Chondrocyte (in vitro differentiated cells): ENCODE results near the gene ASTN2. TPM values are rescaled to one million over a fixed set of nuclear protein-coding genes. Genes with fewer than 3 reads are reported as not detected.

Experiments
- DNase-seq: peaks from one replicate; pipeline ENCODE4 v3.0.0; 2021; ENCODE audit warnings: mixed read lengths, low spot score
- H3K27ac Mint-ChIP-seq: one replicate; pipeline ENCODE4 v1.8.0; 2021; ENCODE audit warnings: mild to moderate bottlenecking, moderate library complexity, mixed read lengths; ENCODE audit not compliant: unreplicated experiment
- H3K27me3 Mint-ChIP-seq: 2 replicates; pipeline ENCODE4 v1.8.0; 2021; ENCODE audit warnings: low read depth, mixed read lengths
- H3K36me3 Mint-ChIP-seq: 2 replicates; pipeline ENCODE4 v1.8.0; 2021; ENCODE audit warnings: low read depth, mixed read lengths
- H3K4me1 Mint-ChIP-seq: 2 replicates; pipeline ENCODE4 v1.8.0; 2021; ENCODE audit warnings: low read depth, mild to moderate bottlenecking, mixed read lengths
- H3K4me3 Mint-ChIP-seq: one replicate; pipeline ENCODE4 v1.8.0; 2021; ENCODE audit warnings: mild to moderate bottlenecking, moderate library complexity, mixed read lengths; ENCODE audit not compliant: unreplicated experiment
- H3K9me3 Mint-ChIP-seq: 2 replicates; pipeline ENCODE4 v1.8.0; 2021; ENCODE audit warnings: low read depth, mixed read lengths
- total RNA-seq: library from RNA; stranded (reverse); gene quantifications from 3 replicates; pipeline ENCODE4 v1.2.1, GENCODE V29; 2021
- TF ChIP-seq, protein P1 (sequence below): fragments of 200-600 bp; sonication (generic); IDR thresholded peaks from 2 replicates; pipeline ENCODE4 v1.5.0; 2021; ENCODE audit warnings: antibody characterized with exemption, mild to moderate bottlenecking, moderate library complexity

ASTN2 gene
- total RNA-seq, 1 donor from 2014 or later: 3.6 TPM

DNA sequence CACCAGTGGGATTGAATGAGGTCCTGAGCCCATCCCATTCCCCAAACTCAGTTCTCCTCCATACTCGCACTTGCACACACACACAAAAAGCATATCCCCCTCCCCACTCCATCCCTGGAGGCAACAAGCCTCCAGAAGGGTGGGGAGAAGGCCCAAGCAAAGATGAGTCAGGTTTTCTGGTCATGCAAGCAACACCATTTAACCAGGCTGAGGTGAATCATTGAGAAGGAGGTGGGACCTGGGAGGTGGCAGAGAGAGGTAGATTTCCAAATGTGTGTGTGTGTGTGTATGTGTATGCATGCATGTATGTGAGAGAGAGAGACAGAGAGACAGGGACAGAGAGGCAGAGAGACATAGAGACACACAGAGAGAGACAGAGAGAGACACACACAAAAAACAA is 913.0 kb downstream of the ASTN2 start:
- peaks cover 12% of the 10 kb centered on the region for H3K4me1 Mint-ChIP-seq
- peaks cover 5% of the 10 kb centered on the region for H3K36me3 Mint-ChIP-seq

DNA sequence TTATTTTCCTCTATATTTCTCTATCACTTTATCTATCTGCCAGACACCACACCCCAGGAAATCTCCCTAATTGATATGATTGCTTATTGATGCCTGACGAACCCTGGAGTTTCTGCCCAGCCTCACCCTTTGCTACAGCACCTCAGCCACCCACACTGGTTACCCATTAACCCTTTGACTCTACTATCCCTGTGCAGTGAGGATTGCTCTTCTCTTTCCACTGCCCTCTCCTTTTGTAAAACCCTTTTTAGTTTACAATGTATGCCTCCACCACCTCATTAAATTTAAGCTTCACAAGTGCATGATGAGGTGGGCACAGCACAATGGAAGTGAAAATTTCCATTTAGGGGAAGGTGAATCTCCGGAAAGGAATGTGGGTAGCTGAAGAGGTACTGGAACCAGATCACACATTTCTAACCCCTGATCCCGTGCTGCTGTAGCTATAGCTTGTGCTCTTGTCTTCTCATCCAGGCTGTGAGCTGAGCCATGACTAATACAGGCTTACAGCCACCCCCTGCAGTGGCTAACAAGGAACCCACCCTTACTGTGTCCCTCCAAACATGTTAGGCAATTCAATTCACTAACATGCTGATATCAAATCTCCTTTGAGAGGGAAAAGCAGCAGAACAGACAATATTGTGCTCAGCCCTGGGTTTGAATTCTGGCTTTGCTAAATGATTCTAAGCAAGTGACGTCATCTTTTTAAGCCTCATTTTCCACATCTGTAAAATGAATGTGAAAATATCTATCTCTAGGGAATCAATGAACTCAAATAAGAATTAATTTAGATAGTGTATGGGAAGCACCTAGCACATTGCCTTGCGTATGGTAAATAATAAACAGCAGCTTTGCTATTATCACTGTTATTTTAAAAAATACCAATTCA is 914.6 kb downstream of the ASTN2 start:
- Mint-ChIP-seq H3K27ac (no peak overlapping the region), H3K4me3 (no peak overlapping the region), H3K4me1 (peaks cover 12% of the 10 kb centered on the region), H3K36me3 (peaks cover 5% of the 10 kb centered on the region), H3K27me3 (no peaks in the 10 kb centered on the region), H3K9me3 (no peaks in the 10 kb centered on the region)
- TF ChIP-seq, protein P1, sequence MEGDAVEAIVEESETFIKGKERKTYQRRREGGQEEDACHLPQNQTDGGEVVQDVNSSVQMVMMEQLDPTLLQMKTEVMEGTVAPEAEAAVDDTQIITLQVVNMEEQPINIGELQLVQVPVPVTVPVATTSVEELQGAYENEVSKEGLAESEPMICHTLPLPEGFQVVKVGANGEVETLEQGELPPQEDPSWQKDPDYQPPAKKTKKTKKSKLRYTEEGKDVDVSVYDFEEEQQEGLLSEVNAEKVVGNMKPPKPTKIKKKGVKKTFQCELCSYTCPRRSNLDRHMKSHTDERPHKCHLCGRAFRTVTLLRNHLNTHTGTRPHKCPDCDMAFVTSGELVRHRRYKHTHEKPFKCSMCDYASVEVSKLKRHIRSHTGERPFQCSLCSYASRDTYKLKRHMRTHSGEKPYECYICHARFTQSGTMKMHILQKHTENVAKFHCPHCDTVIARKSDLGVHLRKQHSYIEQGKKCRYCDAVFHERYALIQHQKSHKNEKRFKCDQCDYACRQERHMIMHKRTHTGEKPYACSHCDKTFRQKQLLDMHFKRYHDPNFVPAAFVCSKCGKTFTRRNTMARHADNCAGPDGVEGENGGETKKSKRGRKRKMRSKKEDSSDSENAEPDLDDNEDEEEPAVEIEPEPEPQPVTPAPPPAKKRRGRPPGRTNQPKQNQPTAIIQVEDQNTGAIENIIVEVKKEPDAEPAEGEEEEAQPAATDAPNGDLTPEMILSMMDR: no peak
- DNase-seq: no peak

More for the DNA sequence above, 913.0 kb downstream of the ASTN2 start:
- Mint-ChIP-seq H3K9me3 (no peaks in the 10 kb centered on the region), H3K27me3 (no peaks in the 10 kb centered on the region), H3K27ac (no peak overlapping the region), H3K4me3 (no peak overlapping the region)
- DNase-seq: no peak
- TF ChIP-seq, protein P1: no peak

DNA sequence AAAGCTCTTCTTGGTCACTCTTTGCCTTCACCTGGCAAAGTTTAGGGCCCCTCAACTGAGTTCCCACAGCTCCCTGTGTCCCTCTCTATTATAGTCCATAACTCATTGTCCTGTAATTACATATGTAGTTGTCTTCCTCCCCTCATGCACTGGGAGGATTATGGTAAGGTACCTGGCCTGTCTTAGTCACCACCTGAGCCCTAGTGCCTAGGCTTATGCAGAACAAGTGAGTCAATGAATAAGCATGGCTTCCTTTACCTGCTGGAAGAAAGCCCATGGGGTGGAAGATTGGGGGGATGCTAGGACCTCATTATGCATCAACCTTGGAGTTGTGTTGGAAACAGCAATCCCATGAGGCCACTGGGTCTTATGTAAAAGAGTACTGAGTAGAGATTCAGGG is 915.4 kb downstream of the ASTN2 start:
- no peak overlapping the region for H3K27ac Mint-ChIP-seq
- peaks cover 12% of the 10 kb centered on the region for H3K4me1 Mint-ChIP-seq
- no peak overlapping the region for H3K4me3 Mint-ChIP-seq

DNA sequence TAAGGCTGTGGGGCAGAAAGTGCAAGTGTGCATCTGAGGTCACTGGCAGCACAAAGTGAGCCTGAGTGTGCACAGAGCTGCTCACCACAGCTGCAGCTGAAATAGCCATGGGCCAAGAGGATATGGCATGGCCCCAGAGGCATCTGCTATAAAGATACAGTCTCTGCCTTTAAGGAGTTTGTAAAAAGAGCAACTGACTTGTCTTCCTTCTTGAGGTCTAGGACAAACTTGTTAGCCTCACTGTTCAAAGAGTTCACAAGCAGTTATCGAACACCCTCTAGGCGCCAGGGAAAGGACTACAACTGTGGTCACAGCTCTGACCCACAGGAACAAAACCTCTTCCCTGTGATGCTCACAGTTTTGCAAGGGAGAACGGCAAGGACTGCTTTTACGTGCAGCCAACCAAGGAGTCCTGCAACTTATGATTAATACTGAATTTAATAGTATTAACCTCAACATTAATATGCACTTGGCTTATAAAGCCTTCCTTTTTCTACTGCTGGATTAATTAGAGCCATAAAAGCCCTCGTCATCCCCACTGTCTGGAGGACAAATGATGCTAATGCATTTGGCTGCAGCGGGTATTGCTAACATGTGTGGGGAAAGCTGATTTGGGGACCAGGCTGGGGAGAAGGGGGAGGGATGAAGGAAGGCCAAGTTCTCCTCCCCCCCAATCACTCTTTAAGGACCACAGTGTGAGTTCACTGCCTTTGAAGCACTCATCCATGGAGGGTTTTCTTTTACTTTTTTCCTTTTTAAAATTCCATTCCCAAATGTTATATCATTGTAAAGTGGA is 917.6 kb downstream of the ASTN2 start:
- Mint-ChIP-seq H3K36me3 (peaks cover 3% of the 10 kb centered on the region), H3K27me3 (no peaks in the 10 kb centered on the region), H3K4me1 (peaks cover 25% of the 10 kb centered on the region), H3K4me3 (no peak overlapping the region), H3K27ac (no peak overlapping the region), H3K9me3 (no peaks in the 10 kb centered on the region)
- no peak for DNase-seq
- TF ChIP-seq, protein P1: peak; percentile 11

More for the DNA sequence above, 915.4 kb downstream of the ASTN2 start:
- Mint-ChIP-seq H3K9me3 (no peaks in the 10 kb centered on the region), H3K36me3 (peaks cover 5% of the 10 kb centered on the region), H3K27me3 (no peaks in the 10 kb centered on the region)
- TF ChIP-seq, protein P1: no peak
- no peak for DNase-seq

DNA sequence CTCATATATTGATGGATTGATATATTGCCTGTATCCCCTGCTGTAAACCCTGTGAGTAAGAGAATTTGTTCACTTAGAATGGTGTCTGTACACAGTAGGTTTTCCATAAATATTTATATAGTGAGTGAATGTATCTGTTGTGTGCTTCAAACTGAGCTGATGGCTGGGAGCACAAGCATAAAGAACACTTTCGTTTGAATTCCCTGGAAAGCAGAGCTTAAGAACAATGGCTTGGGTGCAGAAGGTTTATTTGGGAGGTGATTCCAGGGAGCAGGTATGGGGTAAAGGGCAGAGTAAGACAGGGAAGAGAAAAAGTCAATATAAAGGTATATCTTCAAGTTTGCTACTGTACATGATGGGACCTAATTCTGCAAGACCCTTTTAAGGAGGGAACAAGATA is 918.7 kb downstream of the ASTN2 start:
- TF ChIP-seq, protein P1: no peak
- Mint-ChIP-seq H3K4me3 (no peak overlapping the region), H3K36me3 (no peaks in the 10 kb centered on the region), H3K4me1 (peaks cover 32% of the 10 kb centered on the region), H3K27ac (no peak overlapping the region), H3K9me3 (no peaks in the 10 kb centered on the region), H3K27me3 (no peaks in the 10 kb centered on the region)
- no peak for DNase-seq
